GM23338 (cell line): ENCODE data around the gene VPS35. TPM values are rescaled to one million over a fixed set of nuclear protein-coding genes. Genes with fewer than 3 reads are reported as not detected.

ENCODE experiments used
- ATAC-seq: fragments of 200-7000 bp; cut with Tn5 transposase; 3 replicates; pipeline ENCODE4 v1.9.1; 2020
- DNase-seq: peaks from one replicate; pipeline ENCODE4 v3.0.0-alpha.2; 2015; ENCODE audit warnings: low spot score
- H2AFZ ChIP-seq: fragments of 200-600 bp; sonication (generic); 2 replicates; pipeline ENCODE4 v1.8.0; 2016; ENCODE audit warnings: antibody characterized with exemption, mild to moderate bottlenecking, moderate library complexity
- H3F3A ChIP-seq: fragments of 200-600 bp; sonication (generic); replicated peaks from 2 replicates; pipeline ENCODE4 v1.8.0; 2017; ENCODE audit warnings: antibody characterized with exemption, mixed run types, low read depth
- H3K27ac ChIP-seq: fragments of 200-600 bp; sonication (generic); 2 replicates; pipeline ENCODE4 v1.6.1; 2016; ENCODE audit warnings: low read depth
- H3K27me3 ChIP-seq: fragments of 200-600 bp; sonication (generic); 2 replicates; pipeline ENCODE4 v1.8.0; 2016; ENCODE audit warnings: mild to moderate bottlenecking, mixed run types, moderate library complexity; ENCODE audit not compliant: insufficient read depth
- H3K36me3 ChIP-seq: fragments of 200-600 bp; sonication (generic); 2 replicates; pipeline ENCODE4 v1.8.0; 2016; ENCODE audit warnings: mild to moderate bottlenecking; ENCODE audit not compliant: insufficient read depth
- H3K4me1 ChIP-seq: fragments of 200-600 bp; sonication (generic); 2 replicates; pipeline ENCODE4 v1.8.0; 2016; ENCODE audit warnings: mild to moderate bottlenecking, moderate library complexity; ENCODE audit not compliant: insufficient read depth
- H3K4me2 ChIP-seq: fragments of 200-600 bp; sonication (generic); 2 replicates; pipeline ENCODE4 v1.7.1; 2017; ENCODE audit warnings: mixed run types
- H3K4me3 ChIP-seq: fragments of 200-600 bp; sonication (generic); 2 replicates; pipeline ENCODE4 v1.6.1; 2016; ENCODE audit warnings: mixed run types
- H3K79me2 ChIP-seq: fragments of 200-600 bp; sonication (generic); replicated peaks from 2 replicates; pipeline ENCODE4 v1.8.0; 2017; ENCODE audit warnings: mild to moderate bottlenecking; ENCODE audit not compliant: insufficient read depth
- H3K9me2 ChIP-seq: fragments of 200-600 bp; sonication (generic); 2 replicates; pipeline ENCODE4 v1.8.0; 2017; ENCODE audit not compliant: insufficient read depth
- H4K20me1 ChIP-seq: fragments of 200-600 bp; sonication (generic); replicated peaks from 2 replicates; pipeline ENCODE4 v1.8.0; 2017; ENCODE audit warnings: mild to moderate bottlenecking; ENCODE audit not compliant: insufficient read depth
- H3K27ac Mint-ChIP-seq: 2 replicates; pipeline ENCODE4 v1.8.0; 2020; ENCODE audit warnings: inconsistent platforms, mild to moderate bottlenecking, moderate library complexity, mixed read lengths
- H3K27me3 Mint-ChIP-seq: 3 replicates; pipeline ENCODE4 v1.8.0; 2022; ENCODE audit warnings: low read depth, mild to moderate bottlenecking, moderate library complexity, mixed read lengths, inconsistent platforms; ENCODE audit not compliant: insufficient read depth, poor library complexity
- H3K36me3 Mint-ChIP-seq: 3 replicates; pipeline ENCODE4 v1.8.0; 2021; ENCODE audit warnings: low read depth, mild to moderate bottlenecking, inconsistent platforms, moderate library complexity, mixed read lengths
- H3K4me1 Mint-ChIP-seq: 3 replicates; pipeline ENCODE4 v1.8.0; 2020; ENCODE audit warnings: mild to moderate bottlenecking, inconsistent platforms, mixed read lengths
- H3K4me3 Mint-ChIP-seq: 3 replicates; pipeline ENCODE4 v1.8.0; 2021; ENCODE audit warnings: moderate library complexity, mild to moderate bottlenecking, inconsistent platforms, mixed read lengths
- H3K9me3 Mint-ChIP-seq: 3 replicates; pipeline ENCODE4 v1.8.0; 2020; ENCODE audit warnings: moderate library complexity, mild to moderate bottlenecking, inconsistent platforms, mixed read lengths
- CREB1 ChIP-seq: fragments of 250-450 bp; sonication (Bioruptor Pico); IDR thresholded peaks from 2 replicates; pipeline ENCODE4 v1.5.0; 2020; ENCODE audit warnings: low read depth, mild to moderate bottlenecking, moderate library complexity
- EZH2phosphoT487 ChIP-seq: fragments of 200-600 bp; sonication (generic); IDR thresholded peaks from one replicate; pipeline ENCODE4 v1.8.1; 2018; ENCODE audit warnings: antibody characterized with exemption; ENCODE audit not compliant: unreplicated experiment
- JUNB ChIP-seq: IDR thresholded peaks from one replicate; pipeline ENCODE4 v1.6.1; 2016; ENCODE audit warnings: antibody characterized with exemption; ENCODE audit not compliant: unreplicated experiment
- NANOG ChIP-seq: IDR thresholded peaks from 2 replicates; pipeline ENCODE4 v1.6.1; 2016; ENCODE audit warnings: antibody characterized with exemption, borderline replicate concordance
- STAT1 ChIP-seq: IDR thresholded peaks from one replicate; pipeline ENCODE4 v1.6.1; 2016; ENCODE audit warnings: antibody characterized with exemption; ENCODE audit not compliant: unreplicated experiment
- ZNF114 ChIP-seq: fragments of 250-450 bp; sonication (Bioruptor Pico); IDR thresholded peaks from 2 replicates; pipeline ENCODE4 v1.5.0; 2020; ENCODE audit warnings: mild to moderate bottlenecking, moderate library complexity
- ZNF331 ChIP-seq: fragments of 250-450 bp; sonication (Bioruptor Pico); IDR thresholded peaks from 2 replicates; pipeline ENCODE4 v1.5.0; 2020; ENCODE audit warnings: low read depth, mild to moderate bottlenecking, moderate library complexity
- polyA plus RNA-seq: library from polyadenylated mRNA; unstranded; fragments of >200 nt; fragmentation: Nextera tagmentation; extraction: Ambion mirVana; gene quantifications from 2 replicates; pipeline ENCODE4 v1.2.1, GENCODE V29; 2016
- total RNA-seq: library from RNA; depleted of rRNA; stranded (reverse); fragments of >200 nt; shearing (Covaris generic); gene quantifications from 2 replicates; pipeline ENCODE4 v1.2.3, GENCODE V29; 2014
- TF ChIP-seq, protein P1 (sequence below), 2 experiments: fragments of 200-600 bp in 1 of 2; sonication (generic) in 1 of 2; conservative IDR thresholded peaks; 2 replicates each; pipeline versions ENCODE4 v1.5.1 to v1.6.1; 2016 to 2017; ENCODE audit warnings: antibody characterized with exemption in 2 of 2, low read depth in 2 of 2, mild to moderate bottlenecking in 2 of 2, moderate library complexity in 1 of 2
- TF ChIP-seq, protein P2 (sequence below): IDR thresholded peaks from one replicate; pipeline ENCODE4 v1.6.1; 2018; ENCODE audit warnings: antibody characterized with exemption; ENCODE audit not compliant: unreplicated experiment
- TF ChIP-seq, protein P3 (sequence below): fragments of 250-450 bp; sonication (Bioruptor Pico); IDR thresholded peaks from 2 replicates; pipeline ENCODE4 v1.5.0; 2020; ENCODE audit warnings: mild to moderate bottlenecking, moderate library complexity

Gene VPS35
- total and polyA plus RNA-seq, 2 experiments from 2014 or later = 31.1 to 40.0 TPM

DNA sequence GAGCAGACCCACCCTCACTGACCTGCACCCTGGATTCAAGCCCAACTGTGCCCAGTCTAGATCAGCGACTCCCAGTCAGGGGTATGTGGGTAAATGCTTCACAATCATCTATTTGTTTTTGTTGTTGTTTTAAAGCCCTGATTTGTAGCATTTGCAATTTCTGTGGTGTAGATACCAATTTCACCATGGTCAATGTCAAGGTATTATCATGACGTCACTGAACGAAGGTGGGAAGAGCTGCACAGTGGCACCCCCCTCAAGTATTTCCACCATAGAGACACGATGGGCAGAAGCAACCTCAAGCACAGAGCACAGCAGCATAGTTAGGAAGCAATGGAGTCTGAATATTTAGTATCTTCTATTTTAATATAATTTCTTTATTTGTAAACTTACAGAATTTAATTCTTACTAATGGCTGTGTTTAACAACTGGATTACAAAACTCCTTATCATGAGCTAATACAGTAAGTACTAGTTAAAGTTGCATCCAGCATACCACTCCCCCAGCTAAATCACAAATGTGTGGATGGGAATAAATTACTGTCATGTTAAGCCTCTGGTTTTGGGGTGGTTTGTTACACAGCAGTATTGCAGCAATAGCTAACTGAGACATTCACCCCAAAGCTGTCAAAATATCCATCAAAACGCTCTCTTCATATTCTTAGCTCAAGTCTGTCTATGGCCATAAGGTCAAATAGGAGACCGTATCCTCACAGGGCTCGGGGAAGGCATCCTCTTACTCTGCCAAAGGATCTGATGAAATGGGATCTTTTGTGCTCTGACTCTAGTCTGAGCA, 26.0 kb upstream of the VPS35 start:
- DNase-seq = no peak
- no peaks in the 10 kb centered on the region for H3K4me1 ChIP-seq
- no peaks in the 10 kb centered on the region for H3K9me2 ChIP-seq
- H3K4me2 ChIP-seq = no peak overlapping the region
- Mint-ChIP-seq H3K36me3 (no peaks in the 10 kb centered on the region), H3K27me3 (peaks cover 7% of the 10 kb centered on the region), H3K27ac (no peak overlapping the region), H3K4me1 (no peaks in the 10 kb centered on the region), H3K4me3 (no peak overlapping the region), H3K9me3 (no peaks in the 10 kb centered on the region)
- H3K27me3 ChIP-seq = no peaks in the 10 kb centered on the region
- no peak overlapping the region for H2AFZ ChIP-seq
- no peaks in the 10 kb centered on the region for H3K79me2 ChIP-seq
- no peak overlapping the region for H3K4me3 ChIP-seq
- no peaks in the 10 kb centered on the region for H4K20me1 ChIP-seq
- H3F3A ChIP-seq = no peaks in the 10 kb centered on the region
- TF ChIP-seq ZNF114 (CRISPR knock-in tag) (no peak), CREB1 (CRISPR knock-in tag) (no peak), NANOG (no peak), ZNF331 (no peak), JUNB (no peak), STAT1 (no peak), EZH2phosphoT487 (no peak)
- TF ChIP-seq, protein P1, sequence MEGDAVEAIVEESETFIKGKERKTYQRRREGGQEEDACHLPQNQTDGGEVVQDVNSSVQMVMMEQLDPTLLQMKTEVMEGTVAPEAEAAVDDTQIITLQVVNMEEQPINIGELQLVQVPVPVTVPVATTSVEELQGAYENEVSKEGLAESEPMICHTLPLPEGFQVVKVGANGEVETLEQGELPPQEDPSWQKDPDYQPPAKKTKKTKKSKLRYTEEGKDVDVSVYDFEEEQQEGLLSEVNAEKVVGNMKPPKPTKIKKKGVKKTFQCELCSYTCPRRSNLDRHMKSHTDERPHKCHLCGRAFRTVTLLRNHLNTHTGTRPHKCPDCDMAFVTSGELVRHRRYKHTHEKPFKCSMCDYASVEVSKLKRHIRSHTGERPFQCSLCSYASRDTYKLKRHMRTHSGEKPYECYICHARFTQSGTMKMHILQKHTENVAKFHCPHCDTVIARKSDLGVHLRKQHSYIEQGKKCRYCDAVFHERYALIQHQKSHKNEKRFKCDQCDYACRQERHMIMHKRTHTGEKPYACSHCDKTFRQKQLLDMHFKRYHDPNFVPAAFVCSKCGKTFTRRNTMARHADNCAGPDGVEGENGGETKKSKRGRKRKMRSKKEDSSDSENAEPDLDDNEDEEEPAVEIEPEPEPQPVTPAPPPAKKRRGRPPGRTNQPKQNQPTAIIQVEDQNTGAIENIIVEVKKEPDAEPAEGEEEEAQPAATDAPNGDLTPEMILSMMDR (conservative IDR thresholded peaks at IDR 0.05; ENCODE audit: low read depth in 2 of 2) = no peak
- TF ChIP-seq, protein P2, sequence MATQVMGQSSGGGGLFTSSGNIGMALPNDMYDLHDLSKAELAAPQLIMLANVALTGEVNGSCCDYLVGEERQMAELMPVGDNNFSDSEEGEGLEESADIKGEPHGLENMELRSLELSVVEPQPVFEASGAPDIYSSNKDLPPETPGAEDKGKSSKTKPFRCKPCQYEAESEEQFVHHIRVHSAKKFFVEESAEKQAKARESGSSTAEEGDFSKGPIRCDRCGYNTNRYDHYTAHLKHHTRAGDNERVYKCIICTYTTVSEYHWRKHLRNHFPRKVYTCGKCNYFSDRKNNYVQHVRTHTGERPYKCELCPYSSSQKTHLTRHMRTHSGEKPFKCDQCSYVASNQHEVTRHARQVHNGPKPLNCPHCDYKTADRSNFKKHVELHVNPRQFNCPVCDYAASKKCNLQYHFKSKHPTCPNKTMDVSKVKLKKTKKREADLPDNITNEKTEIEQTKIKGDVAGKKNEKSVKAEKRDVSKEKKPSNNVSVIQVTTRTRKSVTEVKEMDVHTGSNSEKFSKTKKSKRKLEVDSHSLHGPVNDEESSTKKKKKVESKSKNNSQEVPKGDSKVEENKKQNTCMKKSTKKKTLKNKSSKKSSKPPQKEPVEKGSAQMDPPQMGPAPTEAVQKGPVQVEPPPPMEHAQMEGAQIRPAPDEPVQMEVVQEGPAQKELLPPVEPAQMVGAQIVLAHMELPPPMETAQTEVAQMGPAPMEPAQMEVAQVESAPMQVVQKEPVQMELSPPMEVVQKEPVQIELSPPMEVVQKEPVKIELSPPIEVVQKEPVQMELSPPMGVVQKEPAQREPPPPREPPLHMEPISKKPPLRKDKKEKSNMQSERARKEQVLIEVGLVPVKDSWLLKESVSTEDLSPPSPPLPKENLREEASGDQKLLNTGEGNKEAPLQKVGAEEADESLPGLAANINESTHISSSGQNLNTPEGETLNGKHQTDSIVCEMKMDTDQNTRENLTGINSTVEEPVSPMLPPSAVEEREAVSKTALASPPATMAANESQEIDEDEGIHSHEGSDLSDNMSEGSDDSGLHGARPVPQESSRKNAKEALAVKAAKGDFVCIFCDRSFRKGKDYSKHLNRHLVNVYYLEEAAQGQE = no peak
- TF ChIP-seq, protein P3, sequence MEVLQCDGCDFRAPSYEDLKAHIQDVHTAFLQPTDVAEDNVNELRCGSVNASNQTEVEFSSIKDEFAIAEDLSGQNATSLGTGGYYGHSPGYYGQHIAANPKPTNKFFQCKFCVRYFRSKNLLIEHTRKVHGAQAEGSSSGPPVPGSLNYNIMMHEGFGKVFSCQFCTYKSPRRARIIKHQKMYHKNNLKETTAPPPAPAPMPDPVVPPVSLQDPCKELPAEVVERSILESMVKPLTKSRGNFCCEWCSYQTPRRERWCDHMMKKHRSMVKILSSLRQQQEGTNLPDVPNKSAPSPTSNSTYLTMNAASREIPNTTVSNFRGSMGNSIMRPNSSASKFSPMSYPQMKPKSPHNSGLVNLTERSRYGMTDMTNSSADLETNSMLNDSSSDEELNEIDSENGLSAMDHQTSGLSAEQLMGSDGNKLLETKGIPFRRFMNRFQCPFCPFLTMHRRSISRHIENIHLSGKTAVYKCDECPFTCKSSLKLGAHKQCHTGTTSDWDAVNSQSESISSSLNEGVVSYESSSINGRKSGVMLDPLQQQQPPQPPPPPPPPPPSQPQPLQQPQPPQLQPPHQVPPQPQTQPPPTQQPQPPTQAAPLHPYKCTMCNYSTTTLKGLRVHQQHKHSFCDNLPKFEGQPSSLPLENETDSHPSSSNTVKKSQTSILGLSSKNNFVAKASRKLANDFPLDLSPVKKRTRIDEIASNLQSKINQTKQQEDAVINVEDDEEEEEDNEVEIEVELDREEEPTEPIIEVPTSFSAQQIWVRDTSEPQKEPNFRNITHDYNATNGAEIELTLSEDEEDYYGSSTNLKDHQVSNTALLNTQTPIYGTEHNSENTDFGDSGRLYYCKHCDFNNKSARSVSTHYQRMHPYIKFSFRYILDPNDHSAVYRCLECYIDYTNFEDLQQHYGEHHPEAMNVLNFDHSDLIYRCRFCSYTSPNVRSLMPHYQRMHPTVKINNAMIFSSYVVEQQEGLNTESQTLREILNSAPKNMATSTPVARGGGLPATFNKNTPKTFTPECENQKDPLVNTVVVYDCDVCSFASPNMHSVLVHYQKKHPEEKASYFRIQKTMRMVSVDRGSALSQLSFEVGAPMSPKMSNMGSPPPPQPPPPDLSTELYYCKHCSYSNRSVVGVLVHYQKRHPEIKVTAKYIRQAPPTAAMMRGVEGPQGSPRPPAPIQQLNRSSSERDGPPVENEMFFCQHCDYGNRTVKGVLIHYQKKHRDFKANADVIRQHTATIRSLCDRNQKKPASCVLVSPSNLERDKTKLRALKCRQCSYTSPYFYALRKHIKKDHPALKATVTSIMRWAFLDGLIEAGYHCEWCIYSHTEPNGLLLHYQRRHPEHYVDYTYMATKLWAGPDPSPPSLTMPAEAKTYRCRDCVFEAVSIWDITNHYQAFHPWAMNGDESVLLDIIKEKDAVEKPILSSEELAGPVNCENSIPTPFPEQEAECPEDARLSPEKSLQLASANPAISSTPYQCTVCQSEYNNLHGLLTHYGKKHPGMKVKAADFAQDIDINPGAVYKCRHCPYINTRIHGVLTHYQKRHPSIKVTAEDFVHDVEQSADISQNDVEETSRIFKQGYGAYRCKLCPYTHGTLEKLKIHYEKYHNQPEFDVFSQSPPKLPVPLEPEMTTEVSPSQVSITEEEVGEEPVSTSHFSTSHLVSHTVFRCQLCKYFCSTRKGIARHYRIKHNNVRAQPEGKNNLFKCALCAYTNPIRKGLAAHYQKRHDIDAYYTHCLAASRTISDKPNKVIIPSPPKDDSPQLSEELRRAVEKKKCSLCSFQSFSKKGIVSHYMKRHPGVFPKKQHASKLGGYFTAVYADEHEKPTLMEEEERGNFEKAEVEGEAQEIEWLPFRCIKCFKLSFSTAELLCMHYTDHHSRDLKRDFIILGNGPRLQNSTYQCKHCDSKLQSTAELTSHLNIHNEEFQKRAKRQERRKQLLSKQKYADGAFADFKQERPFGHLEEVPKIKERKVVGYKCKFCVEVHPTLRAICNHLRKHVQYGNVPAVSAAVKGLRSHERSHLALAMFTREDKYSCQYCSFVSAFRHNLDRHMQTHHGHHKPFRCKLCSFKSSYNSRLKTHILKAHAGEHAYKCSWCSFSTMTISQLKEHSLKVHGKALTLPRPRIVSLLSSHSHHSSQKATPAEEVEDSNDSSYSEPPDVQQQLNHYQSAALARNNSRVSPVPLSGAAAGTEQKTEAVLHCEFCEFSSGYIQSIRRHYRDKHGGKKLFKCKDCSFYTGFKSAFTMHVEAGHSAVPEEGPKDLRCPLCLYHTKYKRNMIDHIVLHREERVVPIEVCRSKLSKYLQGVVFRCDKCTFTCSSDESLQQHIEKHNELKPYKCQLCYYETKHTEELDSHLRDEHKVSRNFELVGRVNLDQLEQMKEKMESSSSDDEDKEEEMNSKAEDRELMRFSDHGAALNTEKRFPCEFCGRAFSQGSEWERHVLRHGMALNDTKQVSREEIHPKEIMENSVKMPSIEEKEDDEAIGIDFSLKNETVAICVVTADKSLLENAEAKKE = no peak
- ATAC-seq = no peak
- H3K27ac ChIP-seq = no peak overlapping the region
- H3K36me3 ChIP-seq = no peaks in the 10 kb centered on the region
